GF-D8 (cell line): ENCODE measurements around the gene ACP4.
"Not testable (repeated sequence)": the region's sequence is repeated elsewhere in the genome, so short reads cannot be mapped to it uniquely, and the experiment has no call there.

ENCODE experiments used
- DNase-seq: peaks from one replicate; lab custom pipeline; 2025; lab: John Stamatoyannopoulos, UW

Gene ACP4

DNA sequence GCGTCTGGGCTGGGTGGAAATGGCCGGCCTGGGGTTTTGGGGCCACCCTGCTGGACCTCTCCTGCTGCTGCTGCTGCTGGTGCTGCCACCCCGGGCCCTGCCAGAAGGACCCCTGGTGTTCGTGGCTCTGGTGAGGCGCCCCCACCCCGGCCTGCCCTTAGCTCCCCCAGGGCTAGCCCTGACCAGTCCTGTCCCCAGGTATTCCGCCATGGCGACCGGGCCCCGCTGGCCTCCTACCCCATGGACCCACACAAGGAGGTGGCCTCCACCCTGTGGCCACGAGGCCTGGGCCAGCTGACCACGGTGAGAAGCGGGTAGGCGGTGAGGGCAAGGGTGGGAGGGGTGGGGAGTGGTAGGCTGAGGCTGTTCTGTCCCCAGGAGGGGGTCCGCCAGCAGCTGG lies at the start of gene ACP4:
ACP4 (plus strand) TSS at position 20 of the 400 bp plus-strand sequence; CDS start at position 20, 0 bp downstream.
- DNase-seq, result no peak

GRCh38 chr19:50741179-50741933 lies 48.9 kb upstream of the ACP4 start:
- no peak for DNase-seq

- no peak for DNase-seq
Observed at GRCh38 chr19:50743537-50743936, 46.7 kb upstream of the ACP4 start.

GRCh38 chr19:50745221-50745620 lies 45.0 kb upstream of the ACP4 start:
- DNase-seq, result no peak

GRCh38 chr19:50747141-50747540 lies 43.1 kb upstream of the ACP4 start:
- not testable (repeated sequence) for DNase-seq

- no peak for DNase-seq
Observed at GRCh38 chr19:50749490-50749889, 40.7 kb upstream of the ACP4 start.

DNA sequence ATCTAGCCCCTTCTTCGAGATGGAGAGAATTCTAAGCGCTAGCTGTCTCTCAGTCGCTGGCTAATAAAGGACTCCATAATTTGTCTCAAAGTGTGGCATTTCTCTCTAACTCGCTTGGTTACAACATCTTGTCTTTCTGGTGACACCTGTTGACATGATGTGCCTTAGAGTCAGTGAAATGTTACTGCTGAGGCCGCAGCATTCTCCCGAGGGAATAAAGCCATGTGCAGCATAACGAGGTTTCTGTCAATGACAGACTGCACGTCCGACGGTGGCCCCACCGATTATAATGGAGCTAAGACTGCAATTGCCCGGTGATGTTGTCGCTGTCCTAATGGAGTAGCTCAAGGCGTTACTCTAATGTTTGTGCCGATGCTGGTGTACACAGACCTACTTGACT lies 40.2 kb upstream of the ACP4 start:
- no peak for DNase-seq

GRCh38 chr19:50753879-50754278 lies 36.3 kb upstream of the ACP4 start:
- DNase-seq, result no peak

- not testable (repeated sequence) for DNase-seq
Observed at GRCh38 chr19:50756244-50756643, 34.0 kb upstream of the ACP4 start.

- DNase-seq, result not testable (repeated sequence)
Observed at GRCh38 chr19:50757624-50758023, 32.6 kb upstream of the ACP4 start.

DNA sequence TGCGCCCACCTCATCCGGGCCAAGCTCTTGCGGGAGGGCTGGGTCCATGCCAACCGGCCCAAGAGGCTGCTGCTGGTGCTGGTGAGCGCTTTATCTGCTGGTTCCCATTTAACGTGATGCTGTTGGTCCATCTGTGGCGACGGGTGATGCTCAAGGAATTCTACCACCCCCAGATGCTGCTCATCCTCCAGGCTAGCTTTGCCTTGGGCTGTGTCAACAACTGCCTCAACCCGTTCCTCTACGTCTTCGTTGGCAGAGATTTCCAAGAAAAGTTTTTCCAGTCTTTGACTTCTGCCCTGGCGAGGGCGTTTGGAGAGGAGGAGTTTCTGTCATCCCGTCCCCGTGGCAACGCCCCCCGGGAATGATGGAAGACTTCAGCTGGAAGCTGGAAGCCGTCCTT lies 31.1 kb upstream of the ACP4 start:
- DNase-seq, result not testable (repeated sequence)

- peak; percentile 45 for DNase-seq
Observed at GRCh38 chr19:50759886-50760285, 30.3 kb upstream of the ACP4 start.

GRCh38 chr19:50761501-50761900 lies 28.7 kb upstream of the ACP4 start:
- not testable (repeated sequence) for DNase-seq

DNA sequence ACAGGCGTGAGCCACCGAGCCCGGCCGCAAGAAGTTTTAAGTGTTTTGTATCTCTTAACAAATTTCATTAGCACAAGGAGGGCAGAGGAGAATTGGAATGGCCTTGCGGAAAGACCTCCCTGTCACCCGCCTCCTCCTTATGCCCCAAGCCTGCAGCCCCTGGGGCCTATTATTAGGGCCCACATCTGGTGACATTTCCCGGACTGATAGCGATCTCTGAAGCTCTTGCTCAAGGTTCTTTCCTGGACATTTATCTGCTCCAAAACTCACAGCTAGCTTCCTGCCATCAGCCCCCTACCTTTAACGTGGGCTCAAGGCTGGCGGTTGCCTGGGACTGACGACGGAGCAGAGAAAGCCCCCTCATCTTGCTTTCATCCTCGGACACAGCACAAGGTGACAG lies 26.7 kb upstream of the ACP4 start:
- DNase-seq, result peak; percentile 27

DNA sequence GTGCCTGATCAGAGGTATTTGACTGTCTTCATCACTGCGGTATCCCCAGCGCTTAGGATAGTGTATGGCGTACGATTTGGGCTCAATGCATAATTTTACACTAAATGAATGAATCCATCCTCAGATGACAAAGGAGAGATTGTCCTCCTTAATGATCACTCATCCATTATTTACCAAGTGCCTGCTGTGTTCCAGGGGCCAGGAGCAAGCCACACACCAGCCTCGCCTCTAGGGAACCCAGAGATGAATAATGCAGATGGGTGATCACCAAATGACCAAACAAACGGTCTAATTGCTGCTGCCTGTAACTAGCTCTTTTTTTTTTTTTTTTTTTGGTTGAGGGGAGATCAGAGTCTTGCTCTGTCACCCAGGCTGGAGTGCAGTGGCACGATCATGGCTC lies 25.8 kb upstream of the ACP4 start:
- no peak for DNase-seq

DNA sequence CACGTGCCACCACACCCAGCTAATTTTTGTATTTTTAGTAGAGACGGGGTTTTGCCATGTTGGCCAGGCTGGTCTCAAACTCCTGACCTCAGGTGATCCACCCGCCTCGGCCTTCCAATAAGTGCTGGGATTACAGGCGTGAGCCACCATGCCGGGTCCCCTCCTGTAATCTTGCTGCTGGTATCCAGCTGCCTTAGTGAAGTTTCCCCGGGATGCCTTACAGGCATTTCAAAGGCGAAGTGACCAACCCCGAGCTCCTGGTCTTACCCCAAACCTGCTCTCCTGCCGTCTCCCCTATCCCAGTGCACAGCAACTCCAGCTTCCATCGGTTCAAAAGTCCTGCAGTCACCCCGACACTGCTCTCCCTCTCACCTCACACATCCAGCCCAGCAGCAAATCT lies 23.5 kb upstream of the ACP4 start:
- not testable (repeated sequence) for DNase-seq

DNA sequence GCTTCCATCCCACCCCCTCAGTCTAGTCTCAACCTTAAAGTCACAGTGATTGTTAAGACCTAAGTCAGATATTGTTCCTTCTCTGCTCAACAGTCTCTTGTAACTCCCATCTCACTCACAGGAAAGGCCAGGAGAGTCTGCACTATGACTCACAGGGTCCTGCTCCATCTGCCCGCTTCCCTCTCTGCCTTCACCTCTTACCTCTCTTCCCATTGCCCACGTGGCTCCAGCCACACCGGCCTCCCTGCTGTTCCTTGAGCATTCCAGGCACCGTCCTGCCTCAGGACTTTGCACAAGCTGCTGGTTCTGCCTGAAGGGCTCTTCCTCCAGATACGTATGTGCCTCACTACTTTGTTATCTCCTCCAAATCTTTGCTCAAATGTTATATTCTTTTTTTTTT lies 23.0 kb upstream of the ACP4 start:
- DNase-seq, result not testable (repeated sequence)

GRCh38 chr19:50768277-50768676 lies 21.9 kb upstream of the ACP4 start:
- DNase-seq, result no peak

GRCh38 chr19:50770164-50770563 lies 20.1 kb upstream of the ACP4 start, which contains the start of gene GPR32:
GPR32 (plus strand) TSS chr19:50770464; CDS start chr19:50770601, 137 bp downstream.
- not testable (repeated sequence) for DNase-seq

- no peak for DNase-seq
Observed at GRCh38 chr19:50770888-50771287, 19.3 kb upstream of the ACP4 start.

DNA sequence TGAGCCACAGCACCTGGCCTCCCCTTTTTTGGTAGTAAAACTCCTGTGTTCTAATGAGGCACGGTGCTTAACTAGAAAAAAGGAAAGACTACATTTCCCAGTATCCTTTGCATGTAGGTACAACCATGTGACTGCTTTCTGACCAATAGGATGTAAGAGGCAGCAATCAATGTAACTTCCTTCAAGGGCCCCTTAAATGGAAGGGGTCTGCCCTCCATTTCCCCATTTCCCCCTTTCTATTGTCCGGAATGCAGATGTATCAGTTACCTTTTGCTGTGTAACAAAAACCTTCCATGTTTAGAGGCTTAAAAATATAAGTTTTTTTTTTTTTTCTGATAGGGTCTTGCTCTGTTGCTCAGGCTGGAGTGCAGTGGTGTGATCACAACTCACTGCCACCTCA lies 17.7 kb upstream of the ACP4 start:
- DNase-seq, result no peak

DNA sequence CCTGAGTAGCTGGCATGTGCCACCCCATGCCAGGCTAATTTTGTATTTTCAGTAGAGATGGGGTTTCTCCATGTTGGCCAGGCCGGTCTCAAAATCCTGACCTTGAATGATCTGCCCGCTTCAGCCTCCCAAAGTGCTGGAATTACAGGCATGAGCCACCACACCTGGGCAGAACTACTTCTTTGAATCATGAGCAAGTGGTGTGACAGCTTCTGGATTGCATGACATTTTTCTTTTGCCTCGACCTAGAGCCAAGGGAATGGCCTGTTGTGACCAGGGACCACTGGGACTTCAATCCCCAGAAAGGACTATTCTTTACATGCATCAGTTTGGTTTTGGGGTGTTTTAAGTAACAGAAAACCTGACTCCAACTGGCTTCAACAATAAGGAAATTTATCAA lies 17.3 kb upstream of the ACP4 start:
- not testable (repeated sequence) for DNase-seq

DNA sequence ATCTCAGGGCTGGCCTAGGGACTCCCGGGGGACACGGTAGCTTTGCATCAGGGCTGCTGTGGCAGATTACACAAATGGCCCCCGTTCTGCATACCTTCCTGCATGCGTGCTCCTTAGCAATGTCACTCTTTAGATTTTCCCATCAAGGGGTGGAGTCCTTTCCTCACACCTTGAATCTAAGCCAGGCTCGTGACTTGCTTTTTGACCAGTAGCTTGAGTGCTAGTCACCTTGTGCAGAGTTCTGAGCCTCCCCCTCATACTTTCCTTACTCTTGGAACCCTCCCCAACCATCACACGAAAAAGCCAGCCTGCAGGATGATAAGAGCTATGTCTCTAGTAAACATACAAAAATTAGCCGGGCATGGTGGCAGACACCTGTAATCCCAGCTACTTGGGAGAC lies 16.8 kb upstream of the ACP4 start:
- not testable (repeated sequence) for DNase-seq

GRCh38 chr19:50776131-50776530 lies 14.1 kb upstream of the ACP4 start:
- no peak for DNase-seq
